Neural progenitor cell (in vitro differentiated cells): ENCODE data around the gene GABRG3. TPM values are rescaled to one million over a fixed set of nuclear protein-coding genes. Genes with fewer than 3 reads are reported as not detected.

Experiments used
- DNase-seq: peaks from one replicate; pipeline ENCODE4 v3.0.0-alpha.2; 2016; ENCODE audit warnings: low spot score
- H2AFZ ChIP-seq: fragments of 200-600 bp; sonication (generic); replicated peaks from 2 replicates; pipeline ENCODE4 v1.6.1; 2016; ENCODE audit warnings: antibody characterized with exemption
- H3F3A ChIP-seq: fragments of 200-600 bp; sonication (generic); 2 replicates; pipeline ENCODE4 v1.6.1; 2016; ENCODE audit warnings: antibody characterized with exemption, low read depth
- H3K27ac ChIP-seq: fragments of 200-600 bp; sonication (generic); 2 replicates; pipeline ENCODE4 v1.5.1; 2016; ENCODE audit warnings: mild to moderate bottlenecking
- H3K27me3 ChIP-seq: fragments of 200-600 bp; sonication (generic); 2 replicates; pipeline ENCODE4 v1.6.1; 2016; ENCODE audit warnings: mild to moderate bottlenecking, moderate library complexity
- H3K36me3 ChIP-seq: fragments of 200-600 bp; sonication (generic); 2 replicates; pipeline ENCODE4 v1.5.1; 2016
- H3K4me1 ChIP-seq: fragments of 200-600 bp; sonication (generic); 2 replicates; pipeline ENCODE4 v1.6.1; 2016; ENCODE audit warnings: mixed run types
- H3K4me2 ChIP-seq: fragments of 200-600 bp; sonication (generic); 2 replicates; pipeline ENCODE4 v1.6.1; 2016
- H3K4me3 ChIP-seq: fragments of 200-600 bp; sonication (generic); 2 replicates; pipeline ENCODE4 v1.5.1; 2016
- H3K79me2 ChIP-seq: fragments of 200-600 bp; sonication (generic); 2 replicates; pipeline ENCODE4 v1.6.1; 2016; ENCODE audit warnings: low read depth
- H3K9ac ChIP-seq: fragments of 200-600 bp; sonication (generic); 2 replicates; pipeline ENCODE4 v1.6.1; 2016
- H3K9me3 ChIP-seq: fragments of 200-600 bp; sonication (generic); 2 replicates; pipeline ENCODE4 v1.5.1; 2016; ENCODE audit warnings: low read depth
- H4K20me1 ChIP-seq: fragments of 200-600 bp; sonication (generic); 2 replicates; pipeline ENCODE4 v1.6.1; 2016; ENCODE audit warnings: low read depth
- H3K27ac Mint-ChIP-seq: 3 replicates; pipeline ENCODE4 v1.8.0; 2021; ENCODE audit warnings: mixed read lengths
- H3K27me3 Mint-ChIP-seq: 2 replicates; pipeline ENCODE4 v1.8.0; 2022; ENCODE audit warnings: low read depth, mild to moderate bottlenecking, inconsistent platforms, moderate library complexity, mixed read lengths; ENCODE audit not compliant: insufficient read depth
- H3K36me3 Mint-ChIP-seq: 3 replicates; pipeline ENCODE4 v1.8.0; 2021; ENCODE audit warnings: mixed read lengths
- H3K4me1 Mint-ChIP-seq: 3 replicates; pipeline ENCODE4 v1.8.0; 2021; ENCODE audit warnings: mixed read lengths
- H3K4me3 Mint-ChIP-seq: 3 replicates; pipeline ENCODE4 v1.8.0; 2021; ENCODE audit warnings: mild to moderate bottlenecking, moderate library complexity, mixed read lengths
- H3K9me3 Mint-ChIP-seq: 3 replicates; pipeline ENCODE4 v1.8.0; 2020; ENCODE audit warnings: mixed read lengths
- EZH2 ChIP-seq: fragments of 200-600 bp; sonication (generic); IDR thresholded peaks from 2 replicates; pipeline ENCODE4 v1.6.1; 2017; ENCODE audit warnings: antibody characterized with exemption, mild to moderate bottlenecking, moderate library complexity
- EZH2phosphoT487 ChIP-seq: fragments of 200-600 bp; sonication (generic); IDR thresholded peaks from 2 replicates; pipeline ENCODE4 v1.6.1; 2017; ENCODE audit warnings: antibody characterized with exemption
- total RNA-seq: library from RNA; depleted of rRNA; stranded (reverse); fragments of >200 nt; gene quantifications from 2 replicates; pipeline ENCODE4 v1.2.3, GENCODE V29; 2015; ENCODE audit warnings: low replicate concordance
- TF ChIP-seq, protein P1 (sequence below): fragments of 200-600 bp; sonication (generic); IDR thresholded peaks from 2 replicates; pipeline ENCODE4 v1.5.1; 2017; ENCODE audit warnings: antibody characterized with exemption, mild to moderate bottlenecking

The GABRG3 gene
- total RNA-seq, 1 donor from 2014 or later: 3.4 TPM

DNA sequence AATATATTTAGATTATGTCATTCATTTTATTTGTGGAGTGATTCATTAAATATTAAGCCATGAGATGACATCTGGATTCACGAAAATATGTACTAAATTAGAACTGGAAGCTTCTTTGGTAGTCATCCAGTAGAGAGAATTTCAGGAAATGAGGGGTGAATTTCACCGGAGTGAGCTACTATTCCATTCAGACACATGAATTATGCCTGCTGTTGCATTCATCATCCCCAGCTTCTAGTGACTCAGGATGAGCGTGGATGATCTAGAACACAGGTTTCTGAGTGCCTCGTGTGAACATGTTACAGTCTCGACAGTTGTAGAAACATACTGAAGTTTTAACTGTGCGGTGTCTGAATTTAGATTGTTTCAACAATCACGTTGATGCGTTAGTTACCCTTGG lies 42.9 kb upstream of the GABRG3 start:
- TF ChIP-seq, protein P1, sequence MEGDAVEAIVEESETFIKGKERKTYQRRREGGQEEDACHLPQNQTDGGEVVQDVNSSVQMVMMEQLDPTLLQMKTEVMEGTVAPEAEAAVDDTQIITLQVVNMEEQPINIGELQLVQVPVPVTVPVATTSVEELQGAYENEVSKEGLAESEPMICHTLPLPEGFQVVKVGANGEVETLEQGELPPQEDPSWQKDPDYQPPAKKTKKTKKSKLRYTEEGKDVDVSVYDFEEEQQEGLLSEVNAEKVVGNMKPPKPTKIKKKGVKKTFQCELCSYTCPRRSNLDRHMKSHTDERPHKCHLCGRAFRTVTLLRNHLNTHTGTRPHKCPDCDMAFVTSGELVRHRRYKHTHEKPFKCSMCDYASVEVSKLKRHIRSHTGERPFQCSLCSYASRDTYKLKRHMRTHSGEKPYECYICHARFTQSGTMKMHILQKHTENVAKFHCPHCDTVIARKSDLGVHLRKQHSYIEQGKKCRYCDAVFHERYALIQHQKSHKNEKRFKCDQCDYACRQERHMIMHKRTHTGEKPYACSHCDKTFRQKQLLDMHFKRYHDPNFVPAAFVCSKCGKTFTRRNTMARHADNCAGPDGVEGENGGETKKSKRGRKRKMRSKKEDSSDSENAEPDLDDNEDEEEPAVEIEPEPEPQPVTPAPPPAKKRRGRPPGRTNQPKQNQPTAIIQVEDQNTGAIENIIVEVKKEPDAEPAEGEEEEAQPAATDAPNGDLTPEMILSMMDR: no peak
- TF ChIP-seq EZH2 (no peak), EZH2phosphoT487 (no peak)
- Mint-ChIP-seq H3K4me3 (no peak overlapping the region), H3K36me3 (no peaks in the 10 kb centered on the region), H3K4me1 (no peaks in the 10 kb centered on the region), H3K9me3 (peaks cover 2% of the 10 kb centered on the region), H3K27ac (no peak overlapping the region), H3K27me3 (peaks cover 3% of the 10 kb centered on the region)
- Histone ChIP-seq H3K27ac (no peak overlapping the region), H3K4me3 (no peak overlapping the region), H3F3A (no peaks in the 10 kb centered on the region), H3K27me3 (no peaks in the 10 kb centered on the region), H2AFZ (no peak overlapping the region), H4K20me1 (no peaks in the 10 kb centered on the region), H3K9ac (no peak overlapping the region), H3K79me2 (no peaks in the 10 kb centered on the region), H3K9me3 (no peaks in the 10 kb centered on the region), H3K4me2 (peak overlapping the region; percentile 45), H3K4me1 (peaks cover 16% of the 10 kb centered on the region), H3K36me3 (no peaks in the 10 kb centered on the region)
- no peak for DNase-seq

DNA sequence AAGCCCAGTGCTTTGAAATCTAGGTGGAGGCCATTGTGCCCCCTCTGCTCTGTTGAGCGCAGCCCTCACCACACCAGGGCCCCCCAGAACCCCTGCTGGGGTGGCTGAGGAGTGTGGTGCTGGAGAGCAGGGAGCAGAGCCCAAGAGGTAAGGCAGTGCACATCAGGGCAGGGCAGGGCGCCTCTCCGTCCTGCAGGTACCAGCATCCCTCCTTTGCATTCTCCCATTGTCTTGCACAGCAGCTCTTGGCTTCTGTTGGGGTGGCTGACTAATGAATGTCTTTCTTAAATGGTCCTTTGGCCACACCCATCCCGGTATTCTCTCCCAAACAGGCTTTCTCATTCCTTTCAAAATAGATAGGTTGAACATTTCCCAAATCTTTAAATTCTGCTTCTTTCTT lies 41.4 kb upstream of the GABRG3 start:
- Histone ChIP-seq H4K20me1 (no peaks in the 10 kb centered on the region), H3K4me1 (peaks cover 16% of the 10 kb centered on the region), H3K9me3 (no peaks in the 10 kb centered on the region), H3K27ac (no peak overlapping the region), H3K36me3 (no peaks in the 10 kb centered on the region), H3K4me3 (no peak overlapping the region), H3F3A (no peaks in the 10 kb centered on the region), H3K4me2 (no peak overlapping the region), H2AFZ (no peak overlapping the region), H3K9ac (no peak overlapping the region), H3K27me3 (no peaks in the 10 kb centered on the region), H3K79me2 (no peaks in the 10 kb centered on the region)
- no peak overlapping the region for H3K27ac Mint-ChIP-seq
- H3K9me3 Mint-ChIP-seq: peaks cover 2% of the 10 kb centered on the region
- H3K4me1 Mint-ChIP-seq: no peaks in the 10 kb centered on the region
- DNase-seq: no peak
- H3K27me3 Mint-ChIP-seq: peaks cover 3% of the 10 kb centered on the region
- no peaks in the 10 kb centered on the region for H3K36me3 Mint-ChIP-seq
- TF ChIP-seq EZH2phosphoT487 (no peak), EZH2 (no peak)
- TF ChIP-seq, protein P1: no peak
- no peak overlapping the region for H3K4me3 Mint-ChIP-seq

DNA sequence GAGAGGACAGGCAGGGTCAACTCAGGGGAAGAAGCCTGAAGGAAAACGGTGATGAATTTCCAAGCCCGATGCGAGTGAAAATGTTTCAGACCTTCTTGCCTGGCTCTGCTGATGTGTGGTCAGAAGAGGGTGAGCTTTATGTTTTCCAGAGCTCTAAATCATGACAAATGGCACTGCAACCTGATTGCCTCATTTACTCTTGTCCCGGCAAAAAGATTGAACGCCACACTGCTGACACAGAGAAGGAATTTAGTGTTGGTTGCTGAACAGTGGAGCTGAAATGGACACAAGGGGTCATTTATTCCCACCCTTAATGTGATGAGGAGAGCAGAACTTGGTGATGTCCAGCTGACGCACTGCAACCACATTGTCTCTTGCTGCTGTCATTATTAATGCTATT lies 36.1 kb upstream of the GABRG3 start:
- Mint-ChIP-seq H3K36me3 (no peaks in the 10 kb centered on the region), H3K27me3 (peaks cover 4% of the 10 kb centered on the region), H3K4me1 (peaks cover 9% of the 10 kb centered on the region), H3K27ac (no peak overlapping the region), H3K4me3 (no peak overlapping the region), H3K9me3 (no peaks in the 10 kb centered on the region)
- TF ChIP-seq EZH2 (no peak), EZH2phosphoT487 (no peak)
- TF ChIP-seq, protein P1: no peak
- Histone ChIP-seq H3K4me1 (no peaks in the 10 kb centered on the region), H2AFZ (no peak overlapping the region), H3K9me3 (no peaks in the 10 kb centered on the region), H3K9ac (no peak overlapping the region), H3K27me3 (no peaks in the 10 kb centered on the region), H3K27ac (no peak overlapping the region), H3F3A (no peaks in the 10 kb centered on the region), H3K4me3 (no peak overlapping the region), H4K20me1 (no peaks in the 10 kb centered on the region), H3K36me3 (no peaks in the 10 kb centered on the region), H3K4me2 (no peak overlapping the region), H3K79me2 (no peaks in the 10 kb centered on the region)
- DNase-seq: no peak
